H9 (cell line): Measurements from ENCODE around the gene PPP5C. TPM values are rescaled to one million over a fixed set of nuclear protein-coding genes. Genes with fewer than 3 reads are reported as not detected.

Source experiments
- DNase-seq: peaks from one replicate; pipeline ENCODE4 v3.0.0-alpha.2; 2017
- H2AFZ ChIP-seq: one replicate; pipeline ENCODE4 v1.6.1; 2013; ENCODE audit warnings: mild to moderate bottlenecking, low read length, control low read depth, moderate library complexity
- H2AK5ac ChIP-seq: 2 replicates; pipeline ENCODE4 v1.6.1; 2013; ENCODE audit warnings: low read length, control low read depth, mixed read lengths; ENCODE audit not compliant: insufficient read length
- H2BK120ac ChIP-seq: one replicate; pipeline ENCODE4 v1.6.1; 2013; ENCODE audit warnings: low read depth, mild to moderate bottlenecking, low read length, control low read depth, inconsistent platforms; ENCODE audit not compliant: poor library complexity, severe bottlenecking
- H2BK12ac ChIP-seq: 2 replicates; pipeline ENCODE4 v1.6.1; 2013; ENCODE audit warnings: low read length, control low read depth, mixed read lengths, low read depth; ENCODE audit not compliant: insufficient read length
- H2BK15ac ChIP-seq: 2 replicates; pipeline ENCODE4 v1.6.1; 2013; ENCODE audit warnings: low read depth, low read length, control low read depth
- H2BK20ac ChIP-seq: one replicate; pipeline ENCODE4 v1.6.1; 2013; ENCODE audit warnings: low read depth, mild to moderate bottlenecking, low read length, control low read depth, inconsistent platforms; ENCODE audit not compliant: poor library complexity, severe bottlenecking
- H2BK5ac ChIP-seq: 2 replicates; pipeline ENCODE4 v1.6.1; 2013; ENCODE audit warnings: low read length, control low read depth, mixed read lengths; ENCODE audit not compliant: insufficient read length
- H3K14ac ChIP-seq: 2 replicates; pipeline ENCODE4 v1.6.1; 2013; ENCODE audit warnings: low read length, control low read depth; ENCODE audit not compliant: insufficient read depth
- H3K18ac ChIP-seq: 2 replicates; pipeline ENCODE4 v1.6.1; 2013; ENCODE audit warnings: low read depth, mild to moderate bottlenecking, mixed read lengths, low read length, control low read depth; ENCODE audit not compliant: insufficient read length
- H3K23ac ChIP-seq: 2 replicates; pipeline ENCODE4 v1.6.1; 2013; ENCODE audit warnings: low read length, control low read depth, mixed read lengths, low read depth; ENCODE audit not compliant: insufficient read length
- H3K23me2 ChIP-seq: 2 replicates; pipeline ENCODE4 v1.6.1; 2013; ENCODE audit warnings: low read depth, mild to moderate bottlenecking, mixed read lengths, low read length, control low read depth; ENCODE audit not compliant: insufficient read length, poor library complexity, severe bottlenecking
- H3K27ac ChIP-seq: 2 replicates; pipeline ENCODE4 v1.5.1; 2013; ENCODE audit warnings: low read length, control low read depth, mixed read lengths, low read depth; ENCODE audit not compliant: insufficient read length
- H3K27me3 ChIP-seq: 2 replicates; pipeline ENCODE4 v1.6.1; 2013; ENCODE audit warnings: low read length, control low read depth, inconsistent platforms; ENCODE audit not compliant: insufficient read depth
- H3K4ac ChIP-seq: 2 replicates; pipeline ENCODE4 v1.6.1; 2013; ENCODE audit warnings: low read depth, mild to moderate bottlenecking, control low read depth, inconsistent platforms, low read length, moderate library complexity
- H3K4me1 ChIP-seq: 2 replicates; pipeline ENCODE4 v1.6.1; 2013; ENCODE audit warnings: low read length, control low read depth, inconsistent platforms; ENCODE audit not compliant: insufficient read depth
- H3K4me2 ChIP-seq: 2 replicates; pipeline ENCODE4 v1.6.1; 2013; ENCODE audit warnings: low read length, control low read depth, mixed read lengths; ENCODE audit not compliant: insufficient read length, insufficient read depth
- H3K56ac ChIP-seq: 2 replicates; pipeline ENCODE4 v1.6.1; 2013; ENCODE audit warnings: low read depth, mild to moderate bottlenecking, mixed read lengths, low read length, control low read depth; ENCODE audit not compliant: insufficient read length
- H3K79me1 ChIP-seq: 2 replicates; pipeline ENCODE4 v1.6.1; 2013; ENCODE audit warnings: low read depth, mild to moderate bottlenecking, moderate library complexity, low read length, control low read depth, inconsistent platforms; ENCODE audit not compliant: insufficient read depth, poor library complexity, severe bottlenecking
- H3K79me2 ChIP-seq: 2 replicates; pipeline ENCODE4 v1.6.1; 2013; ENCODE audit warnings: low read length, control low read depth, inconsistent platforms; ENCODE audit not compliant: insufficient read depth
- H3K9ac ChIP-seq: 2 replicates; pipeline ENCODE4 v1.6.1; 2013; ENCODE audit warnings: low read length, control low read depth, mixed read lengths; ENCODE audit not compliant: insufficient read length; ENCODE audit errors: extremely low read depth
- H3K9me3 ChIP-seq: one replicate; pipeline ENCODE4 v1.6.1; 2013; ENCODE audit warnings: low read depth, low read length, inconsistent platforms; ENCODE audit not compliant: control insufficient read depth
- H3T11ph ChIP-seq: one replicate; pipeline ENCODE4 v1.6.1; 2013; ENCODE audit warnings: mild to moderate bottlenecking, low read length, control low read depth, inconsistent platforms
- H4K20me1 ChIP-seq: one replicate; pipeline ENCODE4 v1.6.1; 2013; ENCODE audit not compliant: control insufficient read depth, insufficient read length, insufficient read depth
- H4K5ac ChIP-seq: 2 replicates; pipeline ENCODE4 v1.6.1; 2013; ENCODE audit warnings: low read depth, mild to moderate bottlenecking, mixed read lengths, low read length, control low read depth; ENCODE audit not compliant: insufficient read length
- H4K8ac ChIP-seq: replicated peaks from 2 replicates; pipeline ENCODE4 v1.6.1; 2013; ENCODE audit warnings: low read length, control low read depth, mixed read lengths, low read depth; ENCODE audit not compliant: insufficient read length
- H4K91ac ChIP-seq: 2 replicates; pipeline ENCODE4 v1.6.1; 2013; ENCODE audit warnings: low read depth, mild to moderate bottlenecking, moderate library complexity, mixed read lengths, low read length, control low read depth; ENCODE audit not compliant: insufficient read length
- H3K27ac Mint-ChIP-seq, 3 experiments: 2 replicates in 2 of 3; 3 replicates in 1 of 3; pipeline ENCODE4 v1.8.0; 2020 to 2021; ENCODE audit warnings: mixed read lengths in 3 of 3, mild to moderate bottlenecking in 1 of 3, moderate library complexity in 1 of 3
- H3K27me3 Mint-ChIP-seq: 2 replicates; pipeline ENCODE4 v1.8.0; 2021; ENCODE audit warnings: low read depth, mild to moderate bottlenecking, moderate library complexity, mixed read lengths
- H3K36me3 Mint-ChIP-seq, 3 experiments: 2 replicates in 2 of 3; 3 replicates in 1 of 3; pipeline ENCODE4 v1.8.0; 2020 to 2021; ENCODE audit warnings: low read depth in 3 of 3, mixed read lengths in 3 of 3; ENCODE audit not compliant: insufficient read depth in 1 of 3
- H3K4me1 Mint-ChIP-seq, 2 experiments: 2 replicates each; pipeline ENCODE4 v1.8.0; 2020; ENCODE audit warnings: mixed read lengths in 2 of 2
- H3K4me3 Mint-ChIP-seq, 2 experiments: 2 replicates in 1 of 2; 3 replicates in 1 of 2; pipeline ENCODE4 v1.8.0; 2020 to 2021; ENCODE audit warnings: mild to moderate bottlenecking in 2 of 2, mixed read lengths in 2 of 2, moderate library complexity in 1 of 2
- H3K9me3 Mint-ChIP-seq, 2 experiments: 2 replicates in 1 of 2; 3 replicates in 1 of 2; pipeline ENCODE4 v1.8.0; 2020; ENCODE audit warnings: mild to moderate bottlenecking in 2 of 2, mixed read lengths in 2 of 2, moderate library complexity in 1 of 2
- CTCF ChIP-seq: fragments of 200-600 bp; sonication (generic); conservative IDR thresholded peaks from 3 replicates; pipeline ENCODE4 v1.8.0; 2021; ENCODE audit warnings: antibody characterized with exemption, mild to moderate bottlenecking
- WGBS: extraction: QIAGEN DNeasy Blood & Tissue Kit; methylation state at CpG from one replicate; pipeline ENCODE4 v1.1.7; 2013; ENCODE audit warnings: missing lambda C conversion rate, low lambda C conversion rate, mixed read lengths; ENCODE audit not compliant: insufficient read length; ENCODE audit errors: extremely low coverage; 5-methylcytosine and 5-hydroxymethylcytosine counted together
- total RNA-seq: library from RNA; stranded (reverse); gene quantifications from 2 replicates; pipeline ENCODE4 v1.2.1, GENCODE V29; 2021

PPP5C gene
- total RNA-seq, 1 experiment from 2014 or later: 108 TPM

GRCh38 chr19:46422344-46422743 lies 75.5 kb downstream of the PPP5C start:
- Mint-ChIP-seq H3K4me3 (no peak overlapping the region), H3K9me3 (no peaks in the 10 kb centered on the region), H3K4me1 (peaks cover 14 to 19% of the 10 kb centered on the region in 2 experiments), H3K27me3 (peaks cover 17% of the 10 kb centered on the region), H3K36me3 (no peaks in the 10 kb centered on the region), H3K27ac (no peak overlapping the region)
- Histone ChIP-seq H3K23ac (no peak overlapping the region), H4K8ac (no peak overlapping the region), H2BK15ac (no peak overlapping the region), H3K23me2 (peaks cover 4% of the 10 kb centered on the region), H2BK5ac (no peak overlapping the region), H3K27me3 (no peaks in the 10 kb centered on the region; the same call in 1 of the 2 replicates), H3K9me3 (no peaks in the 10 kb centered on the region), H3K9ac (no peak overlapping the region), H4K5ac (no peak overlapping the region), H3K27ac (no peak overlapping the region), H4K91ac (no peak overlapping the region), H3K14ac (no peak overlapping the region), H2BK20ac (no peak overlapping the region), H3K4me1 (no peaks in the 10 kb centered on the region), H2AK5ac (no peak overlapping the region), H3K18ac (no peak overlapping the region), H3K79me1 (no peaks in the 10 kb centered on the region), H3K4me2 (no peak overlapping the region), H3T11ph (no peak overlapping the region), H3K56ac (no peak overlapping the region), H2BK120ac (no peak overlapping the region), H4K20me1 (no peaks in the 10 kb centered on the region), H3K4ac (no peak overlapping the region), H2AFZ (no peak overlapping the region), H2BK12ac (no peak overlapping the region), H3K79me2 (no peaks in the 10 kb centered on the region)
- WGBS: no CpG with 5 or more reads among the region's 2 CpGs
- DNase-seq: no peak
- TF ChIP-seq CTCF: no peak
